Islet precursor cell (in vitro differentiated cells): ENCODE measurements around the gene PLD5.
A peak's percentile ranks its signal among the peaks of the same experiment; 100 is the strongest.

ENCODE experiments used
- DNase-seq: peaks from one replicate; pipeline ENCODE4 v3.0.0-alpha.2; 2018

PLD5 gene

DNA sequence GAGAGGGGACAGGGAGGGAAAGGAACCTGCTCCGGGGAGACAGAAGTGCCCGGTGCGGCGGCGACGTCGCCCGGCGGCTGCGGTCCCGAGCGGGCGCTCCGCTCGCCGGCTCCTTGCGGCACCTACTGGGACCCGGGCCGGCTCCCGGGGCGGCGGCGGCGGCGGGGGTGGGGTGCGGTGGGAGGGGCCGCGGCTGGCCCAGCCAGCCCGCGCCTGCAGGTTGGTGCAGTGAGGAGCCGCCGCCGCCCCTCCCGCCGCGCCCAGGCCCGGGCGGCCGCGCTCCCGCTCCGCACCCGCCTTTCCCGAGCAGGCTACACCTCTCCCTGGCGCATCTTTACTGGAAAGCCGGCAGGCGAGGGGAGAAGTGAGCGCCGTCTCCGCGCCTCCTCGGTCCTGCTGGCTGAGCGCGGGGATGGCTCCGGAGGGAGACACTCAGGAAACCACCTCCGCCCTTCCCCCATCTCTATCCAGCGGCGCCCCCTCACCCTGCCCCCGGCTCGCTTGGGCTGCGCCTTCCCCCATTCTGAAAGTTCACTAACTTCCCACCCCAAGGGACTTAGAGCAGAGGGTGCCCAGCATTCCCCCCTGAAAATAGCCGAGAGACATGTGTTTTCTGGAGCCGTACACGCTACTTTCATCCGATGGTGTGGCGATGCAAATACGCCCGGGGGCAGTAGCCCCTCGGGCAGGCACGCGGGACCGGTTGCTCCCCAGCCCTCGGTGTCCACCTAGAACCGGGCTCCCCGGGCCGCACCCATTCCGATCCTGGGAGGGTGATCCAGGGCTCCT is at the start of gene PLD5:
Gene PLD5 (minus strand): TSS at position 127 of the 789 bp plus-strand sequence.
- DNase-seq = peak; percentile 75

DNA sequence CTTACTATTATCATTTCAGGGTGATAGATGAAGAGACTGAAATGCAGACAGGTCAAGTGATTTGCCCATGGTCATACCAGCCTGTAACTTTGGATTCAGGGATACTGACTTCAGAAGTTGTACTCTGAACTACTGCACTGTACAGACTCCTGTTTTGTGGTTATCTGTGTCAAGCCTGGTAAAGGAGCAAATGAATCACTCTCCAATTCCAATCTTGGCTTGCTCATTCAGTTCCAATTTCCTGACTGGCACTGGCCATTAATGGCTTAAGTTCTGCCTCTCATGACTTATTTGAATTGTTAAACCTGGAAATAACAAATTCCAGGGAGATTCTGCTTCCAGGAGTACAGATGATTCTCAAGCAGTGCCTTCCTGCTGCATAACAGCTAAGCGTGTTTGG is 45.4 kb upstream of the PLD5 start:
- no peak for DNase-seq

GRCh38 chr1:242568666-242569065 is 44.2 kb upstream of the PLD5 start:
- DNase-seq = no peak

DNA sequence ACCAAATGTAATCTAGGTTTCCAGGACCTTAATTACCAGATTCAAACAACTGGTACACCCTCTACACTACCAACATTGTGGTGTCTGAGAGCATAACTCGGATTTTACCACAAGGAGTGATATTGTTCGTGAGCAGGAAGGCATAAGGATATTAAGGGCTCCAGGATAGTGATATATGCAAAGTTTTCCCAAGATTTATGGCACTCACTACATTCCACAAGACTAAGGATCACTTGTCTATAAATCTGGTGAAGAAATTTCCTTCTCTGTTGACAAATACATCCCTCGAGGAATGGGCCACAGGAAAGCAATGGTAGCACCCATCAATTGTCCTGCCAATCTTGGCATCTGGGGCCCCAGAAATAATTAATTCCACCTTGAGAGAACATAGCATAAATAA is 43.1 kb upstream of the PLD5 start:
- no peak for DNase-seq

GRCh38 chr1:242556759-242557158 is 32.3 kb upstream of the PLD5 start:
- DNase-seq = no peak

- DNase-seq = no peak
Observed at GRCh38 chr1:242556276-242556675, 31.8 kb upstream of the PLD5 start.

DNA sequence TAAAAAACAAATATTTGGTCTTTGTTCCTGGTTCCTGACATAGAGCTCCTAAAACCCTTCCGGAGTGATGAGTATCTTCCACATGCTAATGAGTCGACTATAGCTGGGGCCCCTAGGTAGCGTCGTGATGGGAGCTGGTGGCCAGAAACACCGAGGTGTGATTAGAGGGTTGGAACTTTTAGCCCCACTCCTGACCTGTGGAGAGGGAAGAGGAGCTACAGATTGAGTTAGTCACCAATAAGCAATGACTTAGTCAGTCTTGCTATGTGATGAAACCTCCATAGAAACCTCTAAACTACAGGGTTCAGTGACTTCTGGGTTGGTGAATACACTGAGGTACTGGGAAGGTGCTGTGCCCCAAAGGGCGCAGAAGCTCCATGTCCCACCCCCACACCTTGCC is 30.1 kb upstream of the PLD5 start:
- DNase-seq = no peak

DNA sequence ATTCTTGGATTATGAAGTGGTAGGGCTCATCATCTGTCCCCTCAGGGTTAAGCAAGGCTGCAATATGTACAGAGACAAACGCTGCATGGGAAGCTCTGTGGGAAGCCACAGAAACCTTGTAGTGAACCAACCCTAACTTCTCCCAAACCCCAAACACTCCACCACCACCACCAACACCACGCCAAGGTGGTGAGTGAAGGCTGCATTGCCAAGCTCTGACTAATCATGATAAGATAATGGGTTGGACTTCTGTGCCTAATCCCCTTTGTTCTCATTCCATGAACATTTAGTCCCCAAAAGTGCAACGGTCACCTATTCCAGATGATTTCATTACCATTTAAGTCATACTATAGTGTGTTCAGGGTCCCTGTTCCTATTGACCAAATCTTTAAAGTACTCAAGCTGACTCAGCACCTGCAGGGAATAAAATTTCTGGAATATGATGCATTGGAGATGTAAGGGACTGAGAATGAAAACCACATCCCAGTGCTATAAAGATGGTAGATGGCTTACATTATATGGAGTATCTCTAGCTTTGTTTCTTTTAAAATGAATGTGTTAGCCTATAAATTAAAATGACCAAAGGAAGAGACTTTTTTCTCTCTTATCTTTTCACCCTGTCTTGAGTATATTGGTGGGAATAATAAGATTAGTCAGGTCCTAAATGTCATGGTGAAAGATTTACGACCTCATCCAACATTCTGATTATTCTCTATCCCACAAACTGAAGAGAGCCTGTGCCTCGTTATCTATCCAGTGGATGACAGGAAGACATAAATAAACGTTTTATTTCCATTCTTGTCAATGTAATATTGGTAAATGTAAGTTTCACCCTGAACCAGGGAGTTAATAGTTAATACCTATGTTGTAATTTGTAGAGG is 22.6 kb upstream of the PLD5 start:
- no peak for DNase-seq

DNA sequence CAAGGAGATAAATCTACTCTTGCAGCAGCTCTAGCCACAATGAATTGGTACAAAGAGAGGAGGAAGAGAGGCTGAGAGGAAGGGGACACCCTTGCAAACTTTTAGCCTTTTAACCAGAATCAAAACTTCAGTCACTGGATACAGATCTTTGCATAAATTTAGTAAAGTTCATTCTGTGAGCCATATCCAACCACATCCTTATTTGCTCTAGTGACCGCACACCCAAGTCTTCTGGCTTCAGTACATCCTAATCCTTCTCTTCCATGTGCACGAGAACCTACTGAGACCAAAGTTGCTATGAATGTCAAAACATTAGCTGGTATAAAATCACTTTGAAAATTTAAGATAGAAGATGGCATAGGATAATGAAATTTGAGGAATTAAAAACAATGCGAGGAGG is 21.9 kb upstream of the PLD5 start:
- no peak for DNase-seq

GRCh38 chr1:242544071-242544470 is 19.6 kb upstream of the PLD5 start:
- DNase-seq = no peak

- no peak for DNase-seq
Observed at GRCh38 chr1:242542271-242542670, 17.8 kb upstream of the PLD5 start.

DNA sequence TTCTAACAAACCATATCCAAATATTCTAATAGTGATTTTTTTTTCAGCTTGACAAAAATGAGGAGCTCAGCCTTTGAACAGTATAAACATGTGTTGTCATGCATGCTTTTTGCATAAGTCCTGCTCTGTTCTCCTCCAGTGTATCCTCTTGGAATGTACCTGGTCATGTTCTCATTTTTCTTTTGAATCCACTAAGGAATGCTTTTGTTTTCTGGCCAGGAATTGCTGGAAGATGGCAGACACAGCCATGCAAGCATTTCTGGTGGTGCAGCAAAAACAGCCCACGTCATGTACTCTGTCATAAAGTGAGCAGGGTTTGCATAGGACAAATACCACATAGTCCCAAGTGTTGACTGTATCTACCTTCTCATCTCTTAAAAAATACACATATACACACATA is 11.5 kb upstream of the PLD5 start:
- DNase-seq = no peak

- DNase-seq = no peak
Observed at GRCh38 chr1:242534753-242535152, 10.3 kb upstream of the PLD5 start.

DNA sequence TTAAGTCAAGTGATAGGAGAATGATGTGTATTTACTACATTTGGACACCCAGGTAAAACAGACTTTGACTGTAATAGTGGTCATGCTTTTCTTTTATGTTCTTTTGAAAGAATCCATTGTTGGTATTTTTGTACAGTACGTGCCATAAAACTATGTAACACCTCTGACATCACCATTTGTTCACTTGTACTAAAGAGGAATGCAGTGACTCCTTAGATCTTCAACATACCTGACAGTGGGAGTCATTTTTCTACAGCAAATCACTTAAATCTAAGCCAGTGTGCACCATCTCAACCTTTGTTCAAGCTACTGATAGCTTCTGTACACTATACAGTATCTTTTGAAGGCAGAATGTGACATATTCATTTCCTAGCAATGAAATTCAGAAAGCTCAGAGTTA is 6.3 kb upstream of the PLD5 start:
- DNase-seq = no peak

- no peak for DNase-seq
Observed at GRCh38 chr1:242525769-242526168, 1.3 kb upstream of the PLD5 start.

- no peak for DNase-seq
Observed at GRCh38 chr1:242525360-242525722, 844 bp upstream of the PLD5 start.

- peak; percentile 86 for DNase-seq
Observed at GRCh38 chr1:242523719-242524570, 552 bp downstream of the PLD5 start.

DNA sequence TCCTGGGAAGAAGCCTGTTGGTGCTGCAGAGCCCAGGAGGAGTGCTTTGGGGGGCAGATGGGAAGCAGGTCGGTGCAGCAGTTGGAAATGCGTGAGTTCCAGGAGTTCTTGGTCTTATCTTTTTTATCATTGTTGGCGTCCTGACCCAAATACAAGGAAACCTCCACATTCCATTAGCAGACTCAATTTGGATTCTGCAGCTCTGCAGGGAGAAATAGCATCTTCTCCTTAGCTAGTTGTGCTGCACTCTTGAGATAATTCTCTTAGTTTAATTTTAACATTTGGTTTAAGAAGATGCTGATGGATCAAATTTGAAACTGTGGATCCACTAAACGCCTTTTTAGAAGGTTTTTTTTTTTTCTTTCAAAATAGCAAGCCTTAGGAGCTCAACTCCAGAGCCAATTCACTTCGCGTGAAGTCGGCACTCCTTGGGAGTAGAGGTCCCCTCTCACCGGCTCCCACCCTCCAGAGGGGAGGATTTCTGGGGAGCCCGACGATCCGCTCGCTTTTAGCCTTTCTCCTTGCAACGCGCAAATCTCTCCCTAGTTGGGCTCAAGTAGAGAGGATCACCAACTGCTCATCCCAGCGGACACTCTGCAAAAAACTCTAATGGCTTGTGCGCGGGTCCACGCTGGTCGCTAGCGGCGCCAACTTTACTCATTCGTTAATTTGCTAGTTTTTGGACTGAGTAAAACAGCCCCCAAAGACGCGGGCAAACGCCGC is 1.3 kb downstream of the PLD5 start:
- DNase-seq = no peak

- no peak for DNase-seq
Observed at GRCh38 chr1:242522304-242522945, 2.1 kb downstream of the PLD5 start.

GRCh38 chr1:242515555-242515954 is 8.9 kb downstream of the PLD5 start:
- no peak for DNase-seq

DNA sequence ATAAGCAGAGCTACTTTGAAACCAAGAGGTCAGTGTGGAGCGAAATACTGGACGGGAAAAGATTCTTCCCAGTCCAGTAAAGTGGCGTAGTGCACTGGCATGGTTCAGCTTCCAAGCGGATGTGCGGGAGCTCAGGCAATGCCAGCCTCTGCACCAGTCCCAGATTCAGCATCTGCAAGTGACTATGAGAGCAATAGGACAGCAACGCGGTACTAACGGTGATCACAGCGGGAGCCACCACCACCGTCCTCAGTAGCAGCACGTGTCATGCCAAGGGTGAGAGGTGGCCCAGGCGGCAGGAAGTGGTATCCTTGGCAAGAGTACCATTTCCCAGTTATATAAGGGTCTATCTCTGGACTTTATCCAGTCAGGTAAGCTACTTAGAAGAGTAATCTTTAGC is 17.8 kb downstream of the PLD5 start:
- DNase-seq = no peak

DNA sequence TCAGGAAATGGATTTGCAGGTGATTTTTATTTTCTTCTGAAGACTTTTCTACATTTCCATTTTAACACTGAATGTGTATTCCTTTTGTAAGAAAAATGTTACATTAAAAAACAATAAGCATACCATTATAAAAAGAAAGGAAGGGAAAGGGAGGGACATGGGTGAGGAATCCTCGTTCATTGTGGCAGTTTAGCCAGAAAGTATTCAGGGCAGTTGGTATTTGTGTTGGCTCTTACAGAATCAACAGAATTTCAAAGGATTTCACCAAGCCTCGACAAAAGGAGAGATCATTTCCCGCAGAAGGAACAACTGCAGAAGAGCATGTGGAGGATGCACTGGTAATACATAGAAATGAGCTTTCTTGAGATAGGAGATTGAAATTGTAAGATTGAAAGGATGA is 35.0 kb downstream of the PLD5 start:
- no peak for DNase-seq
